ENCODE data around the gene CYP2A7.
"Not testable (repeated sequence)": the region's sequence is repeated elsewhere in the genome, so short reads cannot be mapped to it uniquely, and the experiment has no call there.

The CYP2A7 gene, protein sequence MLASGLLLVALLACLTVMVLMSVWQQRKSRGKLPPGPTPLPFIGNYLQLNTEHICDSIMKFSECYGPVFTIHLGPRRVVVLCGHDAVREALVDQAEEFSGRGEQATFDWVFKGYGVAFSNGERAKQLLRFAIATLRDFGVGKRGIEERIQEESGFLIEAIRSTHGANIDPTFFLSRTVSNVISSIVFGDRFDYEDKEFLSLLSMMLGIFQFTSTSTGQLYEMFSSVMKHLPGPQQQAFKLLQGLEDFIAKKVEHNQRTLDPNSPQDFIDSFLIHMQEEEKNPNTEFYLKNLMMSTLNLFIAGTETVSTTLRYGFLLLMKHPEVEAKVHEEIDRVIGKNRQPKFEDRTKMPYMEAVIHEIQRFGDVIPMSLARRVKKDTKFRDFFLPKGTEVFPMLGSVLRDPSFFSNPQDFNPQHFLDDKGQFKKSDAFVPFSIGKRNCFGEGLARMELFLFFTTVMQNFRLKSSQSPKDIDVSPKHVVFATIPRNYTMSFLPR

GRCh38 chr19:40882062-40882461 is at the start of gene CYP2A7:
TSS of gene CYP2A7 (minus strand) at chr19:40882231. CDS start at chr19:40882210, 21 bp downstream.
- not testable (repeated sequence) for H3K4me1 Mint-ChIP-seq (ENCODE audit: low read depth); H3K27ac Mint-ChIP-seq; H3K4me3 Mint-ChIP-seq; DNase-seq; H3K9me3 Mint-ChIP-seq; H3K36me3 Mint-ChIP-seq (ENCODE audit: low read depth)
- H3K27me3 Mint-ChIP-seq: peaks cover 35% of the 10 kb centered on the region

GRCh38 chr19:40930799-40931198 is 48.8 kb upstream of the CYP2A7 start:
- H3K4me1 Mint-ChIP-seq (ENCODE audit: low read depth); H3K36me3 Mint-ChIP-seq (ENCODE audit: low read depth); H3K4me3 Mint-ChIP-seq; H3K27ac Mint-ChIP-seq; H3K9me3 Mint-ChIP-seq; DNase-seq: not testable (repeated sequence)
- H3K27me3 Mint-ChIP-seq: peaks cover 18% of the 10 kb centered on the region

DNA sequence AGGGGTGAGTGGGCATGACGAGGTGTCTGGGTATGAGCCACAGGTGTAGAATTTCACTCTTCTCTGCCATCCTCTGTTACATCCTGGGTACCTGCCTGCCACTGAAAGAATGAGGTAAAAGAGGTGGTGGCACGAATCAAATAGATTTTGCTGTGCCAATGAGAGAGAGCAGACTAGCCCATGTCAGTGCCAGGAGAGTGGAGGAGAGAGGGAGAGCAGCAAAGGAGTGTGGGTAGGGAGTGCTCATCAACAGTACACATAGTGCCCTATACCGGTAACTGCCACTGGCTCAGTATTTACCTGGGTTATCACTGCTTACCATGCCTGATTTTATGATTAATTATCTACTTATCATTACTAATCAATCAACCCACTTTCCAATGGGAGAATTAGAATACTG is 47.9 kb upstream of the CYP2A7 start:
- not testable (repeated sequence) for H3K27ac Mint-ChIP-seq; H3K4me3 Mint-ChIP-seq; H3K9me3 Mint-ChIP-seq; H3K36me3 Mint-ChIP-seq (ENCODE audit: low read depth); DNase-seq; H3K4me1 Mint-ChIP-seq (ENCODE audit: low read depth)
- H3K27me3 Mint-ChIP-seq: peaks cover 18% of the 10 kb centered on the region

GRCh38 chr19:40928850-40929249 is 46.8 kb upstream of the CYP2A7 start:
- no peaks in the 10 kb centered on the region for H3K4me1 Mint-ChIP-seq (ENCODE audit: low read depth)
- no peaks in the 10 kb centered on the region for H3K36me3 Mint-ChIP-seq (ENCODE audit: low read depth)
- no peaks in the 10 kb centered on the region for H3K9me3 Mint-ChIP-seq
- H3K27ac Mint-ChIP-seq: no peak overlapping the region
- no peak overlapping the region for H3K4me3 Mint-ChIP-seq
- peaks cover 21% of the 10 kb centered on the region for H3K27me3 Mint-ChIP-seq
- no peak for DNase-seq

DNA sequence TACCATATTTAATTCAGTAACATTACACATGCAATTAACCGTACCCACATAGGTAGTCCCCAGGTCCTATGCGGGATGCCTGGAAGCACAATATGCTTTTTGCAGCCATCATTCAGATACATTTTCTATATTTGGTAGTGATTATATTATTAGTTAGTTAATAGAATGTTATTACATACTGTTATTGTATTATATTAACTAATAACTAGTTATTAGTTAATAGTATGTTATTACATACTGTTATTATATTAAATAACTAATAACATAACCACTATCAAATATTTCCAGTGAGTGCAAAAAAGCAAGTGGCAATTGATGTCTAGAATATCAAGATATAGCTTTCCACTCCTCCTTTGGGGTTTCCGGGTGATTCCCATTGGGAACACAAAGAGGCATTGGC is 45.5 kb upstream of the CYP2A7 start:
- no peak overlapping the region for H3K4me3 Mint-ChIP-seq
- H3K9me3 Mint-ChIP-seq: no peaks in the 10 kb centered on the region
- peaks cover 20% of the 10 kb centered on the region for H3K27me3 Mint-ChIP-seq
- no peak overlapping the region for H3K27ac Mint-ChIP-seq
- no peaks in the 10 kb centered on the region for H3K36me3 Mint-ChIP-seq (ENCODE audit: low read depth)
- DNase-seq: no peak
- H3K4me1 Mint-ChIP-seq (ENCODE audit: low read depth): no peaks in the 10 kb centered on the region

GRCh38 chr19:40926276-40926675 is 44.2 kb upstream of the CYP2A7 start:
- not testable (repeated sequence) for H3K4me3 Mint-ChIP-seq; DNase-seq; H3K27ac Mint-ChIP-seq; H3K36me3 Mint-ChIP-seq (ENCODE audit: low read depth); H3K4me1 Mint-ChIP-seq (ENCODE audit: low read depth); H3K9me3 Mint-ChIP-seq
- peaks cover 10% of the 10 kb centered on the region for H3K27me3 Mint-ChIP-seq

GRCh38 chr19:40923934-40924391 is 41.9 kb upstream of the CYP2A7 start:
- Mint-ChIP-seq H3K27ac (no peak overlapping the region), H3K36me3 (ENCODE audit: low read depth) (no peaks in the 10 kb centered on the region), H3K27me3 (peaks cover 8% of the 10 kb centered on the region), H3K4me1 (ENCODE audit: low read depth) (no peaks in the 10 kb centered on the region), H3K4me3 (no peak overlapping the region), H3K9me3 (peaks cover 22% of the 10 kb centered on the region)
- no peak for DNase-seq

- H3K36me3 Mint-ChIP-seq (ENCODE audit: low read depth); DNase-seq; H3K4me1 Mint-ChIP-seq (ENCODE audit: low read depth); H3K27me3 Mint-ChIP-seq; H3K27ac Mint-ChIP-seq; H3K4me3 Mint-ChIP-seq: not testable (repeated sequence)
- H3K9me3 Mint-ChIP-seq: peaks cover 28% of the 10 kb centered on the region
Measured at GRCh38 chr19:40922237-40923160, 40.5 kb upstream of the CYP2A7 start.

GRCh38 chr19:40921005-40921897 is 39.2 kb upstream of the CYP2A7 start:
- no peaks in the 10 kb centered on the region for H3K4me1 Mint-ChIP-seq (ENCODE audit: low read depth)

GRCh38 chr19:40920300-40921004 is 38.4 kb upstream of the CYP2A7 start:
- H3K27ac Mint-ChIP-seq: no peak overlapping the region
- no peaks in the 10 kb centered on the region for H3K36me3 Mint-ChIP-seq (ENCODE audit: low read depth)
- no peaks in the 10 kb centered on the region for H3K4me1 Mint-ChIP-seq (ENCODE audit: low read depth)
- H3K4me3 Mint-ChIP-seq: no peak overlapping the region
- DNase-seq: no peak
- H3K9me3 Mint-ChIP-seq: peaks cover 28% of the 10 kb centered on the region
- peaks cover 3% of the 10 kb centered on the region for H3K27me3 Mint-ChIP-seq

More at GRCh38 chr19:40921005-40921897, 39.2 kb upstream of the CYP2A7 start:
- Mint-ChIP-seq H3K27me3 (peaks cover 3% of the 10 kb centered on the region), H3K9me3 (peaks cover 28% of the 10 kb centered on the region), H3K4me3 (no peak overlapping the region), H3K27ac (no peak overlapping the region), H3K36me3 (ENCODE audit: low read depth) (no peaks in the 10 kb centered on the region)
- DNase-seq: no peak

GRCh38 chr19:40919530-40920299 is 37.7 kb upstream of the CYP2A7 start:
- peaks cover 28% of the 10 kb centered on the region for H3K9me3 Mint-ChIP-seq
- H3K27ac Mint-ChIP-seq; DNase-seq; H3K4me1 Mint-ChIP-seq (ENCODE audit: low read depth); H3K27me3 Mint-ChIP-seq; H3K36me3 Mint-ChIP-seq (ENCODE audit: low read depth); H3K4me3 Mint-ChIP-seq: not testable (repeated sequence)

DNA sequence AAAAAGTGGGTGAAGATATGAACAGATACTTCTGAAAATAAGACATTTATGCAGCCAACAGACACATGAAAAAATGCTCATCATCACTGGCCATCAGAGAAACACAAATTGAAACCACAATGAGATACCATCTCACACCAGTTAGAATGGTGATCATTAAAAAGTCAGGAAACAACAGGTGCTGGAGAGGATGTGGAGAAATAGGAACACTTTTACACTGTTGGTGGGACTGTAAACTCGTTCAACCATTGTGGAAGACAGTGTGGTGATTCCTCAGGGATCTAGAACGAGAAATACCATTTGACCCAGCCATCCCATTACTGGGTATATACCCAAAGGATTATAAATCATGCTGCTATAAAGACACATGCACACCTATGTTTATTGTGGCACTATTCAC is 36.3 kb upstream of the CYP2A7 start:
- H3K4me3 Mint-ChIP-seq: not testable (repeated sequence)
- H3K9me3 Mint-ChIP-seq: peaks cover 30% of the 10 kb centered on the region

DNA sequence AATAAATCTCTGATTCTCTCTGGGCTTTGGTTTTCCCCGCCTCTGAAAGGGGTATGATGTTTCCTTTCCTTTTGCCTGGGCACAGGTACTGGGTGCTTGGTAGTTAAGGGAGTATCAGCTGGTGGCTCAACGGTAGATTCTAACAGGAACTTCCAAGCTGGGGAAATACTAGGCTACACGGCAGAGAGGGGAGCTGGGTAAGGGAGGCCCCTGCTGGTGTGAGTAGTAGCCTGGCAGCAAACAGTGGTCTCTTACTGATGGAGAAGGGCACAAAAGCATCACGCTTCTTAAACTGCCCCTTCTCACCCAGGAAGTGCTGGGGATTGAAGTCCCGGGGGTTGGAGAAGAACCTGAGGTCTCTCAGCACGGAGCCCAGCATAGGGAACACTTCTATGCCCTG is 26.9 kb upstream of the CYP2A7 start:
- Mint-ChIP-seq H3K36me3 (ENCODE audit: low read depth) (no peaks in the 10 kb centered on the region), H3K4me3 (no peak overlapping the region), H3K4me1 (ENCODE audit: low read depth) (peaks cover 8% of the 10 kb centered on the region), H3K27ac (no peak overlapping the region), H3K27me3 (peaks cover 39% of the 10 kb centered on the region), H3K9me3 (peaks cover 2% of the 10 kb centered on the region)
- DNase-seq: no peak

More for the DNA sequence above, 36.3 kb upstream of the CYP2A7 start:
- H3K27me3 Mint-ChIP-seq; H3K27ac Mint-ChIP-seq; H3K4me1 Mint-ChIP-seq (ENCODE audit: low read depth); DNase-seq; H3K36me3 Mint-ChIP-seq (ENCODE audit: low read depth): not testable (repeated sequence)

Measured in activated T-cell treated with anti-CD3 and anti-CD28 coated beads, Interleukin-2, amount 50 U/mL, for 24 hours (primary cell).